ENCODE measurements around the gene KRT2. TPM values are rescaled to one million over a fixed set of nuclear protein-coding genes. Genes with fewer than 3 reads are reported as not detected.

The KRT2 gene
- total and polyA plus RNA-seq, 2 experiments from 2014 or later, result not detected

DNA sequence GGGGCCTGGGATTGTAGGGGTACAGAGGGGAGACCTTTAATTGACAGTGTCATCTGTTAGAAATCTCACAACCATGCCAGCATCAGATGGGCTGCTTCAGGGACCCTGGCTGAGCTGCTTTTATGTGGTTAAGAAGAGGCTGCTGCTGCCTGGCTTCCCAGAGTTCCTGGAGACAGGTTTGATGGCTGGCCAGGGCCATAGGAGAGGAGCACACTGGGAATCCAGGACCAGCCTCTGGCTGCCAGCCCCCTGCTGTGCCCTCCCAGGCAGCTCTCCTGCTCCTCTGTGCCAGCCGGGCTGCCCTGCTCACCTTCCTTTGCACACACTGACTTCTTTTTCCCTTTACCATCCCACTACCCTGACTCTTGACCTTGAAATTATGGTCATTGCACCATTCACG lies 33.1 kb downstream of the KRT2 start:
- TF ChIP-seq, protein P1, sequence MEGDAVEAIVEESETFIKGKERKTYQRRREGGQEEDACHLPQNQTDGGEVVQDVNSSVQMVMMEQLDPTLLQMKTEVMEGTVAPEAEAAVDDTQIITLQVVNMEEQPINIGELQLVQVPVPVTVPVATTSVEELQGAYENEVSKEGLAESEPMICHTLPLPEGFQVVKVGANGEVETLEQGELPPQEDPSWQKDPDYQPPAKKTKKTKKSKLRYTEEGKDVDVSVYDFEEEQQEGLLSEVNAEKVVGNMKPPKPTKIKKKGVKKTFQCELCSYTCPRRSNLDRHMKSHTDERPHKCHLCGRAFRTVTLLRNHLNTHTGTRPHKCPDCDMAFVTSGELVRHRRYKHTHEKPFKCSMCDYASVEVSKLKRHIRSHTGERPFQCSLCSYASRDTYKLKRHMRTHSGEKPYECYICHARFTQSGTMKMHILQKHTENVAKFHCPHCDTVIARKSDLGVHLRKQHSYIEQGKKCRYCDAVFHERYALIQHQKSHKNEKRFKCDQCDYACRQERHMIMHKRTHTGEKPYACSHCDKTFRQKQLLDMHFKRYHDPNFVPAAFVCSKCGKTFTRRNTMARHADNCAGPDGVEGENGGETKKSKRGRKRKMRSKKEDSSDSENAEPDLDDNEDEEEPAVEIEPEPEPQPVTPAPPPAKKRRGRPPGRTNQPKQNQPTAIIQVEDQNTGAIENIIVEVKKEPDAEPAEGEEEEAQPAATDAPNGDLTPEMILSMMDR (IDR thresholded peaks at IDR 0.05; ENCODE audit: poor library complexity), result no peak
- TF ChIP-seq EZH2phosphoT487 (IDR thresholded peaks at IDR 0.05; ENCODE audit: low read depth, severe bottlenecking, unreplicated experiment) (no peak), EZH2 (IDR thresholded peaks at IDR 0.05; ENCODE audit: borderline replicate concordance) (no peak)
- Histone ChIP-seq H3K79me2 (no peaks in the 10 kb centered on the region), H3K4me3 (no peak overlapping the region), H3K9me2 (replicated peaks; ENCODE audit: insufficient read depth) (no peaks in the 10 kb centered on the region), H3K27ac (no peak overlapping the region), H3K4me1 (ENCODE audit: insufficient read depth) (no peaks in the 10 kb centered on the region), H3K4me2 (no peak overlapping the region), H3K36me3 (replicated peaks; ENCODE audit: insufficient read depth, low read depth) (no peaks in the 10 kb centered on the region), H3K27me3 (peaks cover 6% of the 10 kb centered on the region), H4K20me1 (ENCODE audit: insufficient read depth, poor library complexity, severe bottlenecking) (no peaks in the 10 kb centered on the region), H3K9me3 (ENCODE audit: low read depth) (no peaks in the 10 kb centered on the region), H2AFZ (no peak overlapping the region)
- 89% methylated on average over 2 of the region's 2 CpGs for WGBS (ENCODE audit: low lambda C conversion rate, missing lambda C conversion rate)
- no peak for DNase-seq (ENCODE audit: low spot score)

GRCh38 chr12:52618216-52618615 lies 33.8 kb downstream of the KRT2 start, which contains the start of gene KRT73:
KRT73 (minus strand) TSS chr12:52618559; CDS start chr12:52618524, 35 bp downstream.
- Histone ChIP-seq H3K27ac (no peak within 1 kb of the TSS), H3K79me2 (no peaks in the 10 kb centered on the region), H3K9me2 (replicated peaks; ENCODE audit: insufficient read depth) (no peaks in the 10 kb centered on the region), H3K36me3 (replicated peaks; ENCODE audit: insufficient read depth, low read depth) (no peaks in the 10 kb centered on the region), H3K4me2 (no peak within 1 kb of the TSS), H4K20me1 (ENCODE audit: insufficient read depth, poor library complexity, severe bottlenecking) (no peaks in the 10 kb centered on the region), H2AFZ (no peak within 1 kb of the TSS), H3K9me3 (ENCODE audit: low read depth) (no peaks in the 10 kb centered on the region), H3K4me1 (ENCODE audit: insufficient read depth) (no peaks in the 10 kb centered on the region), H3K4me3 (no peak within 1 kb of the TSS), H3K27me3 (peaks cover 6% of the 10 kb centered on the region)
- DNase-seq (ENCODE audit: low spot score), result no peak
- no peak for TF ChIP-seq EZH2phosphoT487 (IDR thresholded peaks at IDR 0.05; ENCODE audit: low read depth, severe bottlenecking, unreplicated experiment)
- TF ChIP-seq EZH2 (IDR thresholded peaks at IDR 0.05; ENCODE audit: borderline replicate concordance), result no peak
- WGBS (ENCODE audit: low lambda C conversion rate, missing lambda C conversion rate), result 94% methylated on average over 13 of the region's 14 CpGs

DNA sequence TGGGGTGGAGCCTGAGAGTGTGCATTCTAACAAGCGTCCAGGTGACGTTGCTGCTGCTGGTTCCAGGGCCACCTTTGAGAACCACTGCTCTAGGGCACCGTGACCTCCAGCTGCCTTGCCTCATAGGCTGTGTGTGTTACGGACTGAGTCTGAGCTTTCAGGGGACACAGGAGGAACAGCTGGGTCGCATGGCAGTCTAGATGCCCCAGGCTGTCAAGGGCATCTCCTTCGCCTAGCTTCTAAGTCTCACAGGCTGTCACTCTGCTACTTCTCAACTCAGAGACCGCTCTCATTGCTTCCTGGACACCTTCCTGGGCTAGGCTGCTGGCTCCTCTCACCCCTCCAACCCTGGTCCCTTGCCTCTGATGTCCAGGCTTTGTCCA lies 34.6 kb downstream of the KRT2 start:
- no peaks in the 10 kb centered on the region for H3K36me3 ChIP-seq (replicated peaks; ENCODE audit: insufficient read depth, low read depth)
- no peak overlapping the region for H2AFZ ChIP-seq
- TF ChIP-seq EZH2 (IDR thresholded peaks at IDR 0.05; ENCODE audit: borderline replicate concordance), result no peak
- no peak for TF ChIP-seq EZH2phosphoT487 (IDR thresholded peaks at IDR 0.05; ENCODE audit: low read depth, severe bottlenecking, unreplicated experiment)
- TF ChIP-seq, protein P1 (IDR thresholded peaks at IDR 0.05; ENCODE audit: poor library complexity), result no peak
- DNase-seq (ENCODE audit: low spot score), result no peak
- no peaks in the 10 kb centered on the region for H3K9me3 ChIP-seq (ENCODE audit: low read depth)
- no peaks in the 10 kb centered on the region for H3K79me2 ChIP-seq
- peaks cover 6% of the 10 kb centered on the region for H3K27me3 ChIP-seq
- no peaks in the 10 kb centered on the region for H3K9me2 ChIP-seq (replicated peaks; ENCODE audit: insufficient read depth)
- no peak overlapping the region for H3K27ac ChIP-seq
- H4K20me1 ChIP-seq (ENCODE audit: insufficient read depth, poor library complexity, severe bottlenecking), result no peaks in the 10 kb centered on the region
- no peak overlapping the region for H3K4me3 ChIP-seq
- 91% methylated on average over 7 of the region's 7 CpGs for WGBS (ENCODE audit: low lambda C conversion rate, missing lambda C conversion rate)
- H3K4me2 ChIP-seq, result no peak overlapping the region
- H3K4me1 ChIP-seq (ENCODE audit: insufficient read depth), result no peaks in the 10 kb centered on the region

- Histone ChIP-seq H3K79me2 (no peaks in the 10 kb centered on the region), H3K4me1 (ENCODE audit: insufficient read depth) (no peaks in the 10 kb centered on the region), H3K36me3 (replicated peaks; ENCODE audit: insufficient read depth, low read depth) (no peaks in the 10 kb centered on the region), H4K20me1 (ENCODE audit: insufficient read depth, poor library complexity, severe bottlenecking) (no peaks in the 10 kb centered on the region), H3K4me3 (no peak overlapping the region), H3K4me2 (no peak overlapping the region), H3K27ac (no peak overlapping the region), H3K9me3 (ENCODE audit: low read depth) (no peaks in the 10 kb centered on the region), H2AFZ (no peak overlapping the region), H3K27me3 (peaks cover 7% of the 10 kb centered on the region), H3K9me2 (replicated peaks; ENCODE audit: insufficient read depth) (no peaks in the 10 kb centered on the region)
- 79% methylated on average over 10 of the region's 10 CpGs for WGBS (ENCODE audit: low lambda C conversion rate, missing lambda C conversion rate)
- DNase-seq (ENCODE audit: low spot score), result no peak
- TF ChIP-seq EZH2phosphoT487 (IDR thresholded peaks at IDR 0.05; ENCODE audit: low read depth, severe bottlenecking, unreplicated experiment) (no peak), EZH2 (IDR thresholded peaks at IDR 0.05; ENCODE audit: borderline replicate concordance) (no peak)
- TF ChIP-seq, protein P1 (IDR thresholded peaks at IDR 0.05; ENCODE audit: poor library complexity), result no peak
Measured at GRCh38 chr12:52616680-52617402, 35.2 kb downstream of the KRT2 start.

Data from hepatocyte (in vitro differentiated cells).